Type B pancreatic cell (in vitro differentiated cells): ENCODE results near the gene RPS16. TPM values are rescaled to one million over a fixed set of nuclear protein-coding genes. Genes with fewer than 3 reads are reported as not detected.
A peak's percentile ranks its signal among the peaks of the same experiment; 100 is the strongest.

Experiments
- DNase-seq: peaks from one replicate; pipeline ENCODE4 v3.0.0; 2021; ENCODE audit warnings: mixed read lengths; ENCODE audit not compliant: unreplicated experiment; ENCODE audit errors: extremely low spot score
- H3K27ac Mint-ChIP-seq: 2 replicates; pipeline ENCODE4 v1.8.0; 2021; ENCODE audit warnings: mild to moderate bottlenecking, mixed read lengths
- H3K27me3 Mint-ChIP-seq: 2 replicates; pipeline ENCODE4 v1.8.0; 2021; ENCODE audit warnings: mixed read lengths
- H3K36me3 Mint-ChIP-seq: 2 replicates; pipeline ENCODE4 v1.8.0; 2021; ENCODE audit warnings: mixed read lengths
- H3K4me1 Mint-ChIP-seq: one replicate; pipeline ENCODE4 v1.8.0; 2021; ENCODE audit warnings: mixed read lengths; ENCODE audit not compliant: unreplicated experiment
- H3K4me3 Mint-ChIP-seq: 2 replicates; pipeline ENCODE4 v1.8.0; 2021; ENCODE audit warnings: mild to moderate bottlenecking, mixed read lengths
- H3K9me3 Mint-ChIP-seq: 2 replicates; pipeline ENCODE4 v1.8.0; 2021; ENCODE audit warnings: mixed read lengths
- CTCF ChIP-seq: fragments of 200-600 bp; sonication (generic); conservative IDR thresholded peaks from 2 replicates; pipeline ENCODE4 v1.5.0; 2021; ENCODE audit warnings: antibody characterized with exemption, mild to moderate bottlenecking
- total RNA-seq: library from RNA; stranded (reverse); gene quantifications from 2 replicates; pipeline ENCODE4 v1.2.1, GENCODE V29; 2021; ENCODE audit warnings: low replicate concordance

Gene RPS16
- total RNA-seq, 1 donor from 2014 or later, result 2,175 TPM

- H3K27me3 Mint-ChIP-seq, result no peaks in the 10 kb centered on the region
- no peaks in the 10 kb centered on the region for H3K9me3 Mint-ChIP-seq
- no peak for DNase-seq
- no peak overlapping the region for H3K27ac Mint-ChIP-seq
- H3K4me3 Mint-ChIP-seq, result no peak overlapping the region
- H3K36me3 Mint-ChIP-seq, result peaks cover 7% of the 10 kb centered on the region
- TF ChIP-seq CTCF, result no peak
- H3K4me1 Mint-ChIP-seq, result peaks cover 15% of the 10 kb centered on the region
Observed at GRCh38 chr19:39423258-39424086, 12.3 kb downstream of the RPS16 start.

DNA sequence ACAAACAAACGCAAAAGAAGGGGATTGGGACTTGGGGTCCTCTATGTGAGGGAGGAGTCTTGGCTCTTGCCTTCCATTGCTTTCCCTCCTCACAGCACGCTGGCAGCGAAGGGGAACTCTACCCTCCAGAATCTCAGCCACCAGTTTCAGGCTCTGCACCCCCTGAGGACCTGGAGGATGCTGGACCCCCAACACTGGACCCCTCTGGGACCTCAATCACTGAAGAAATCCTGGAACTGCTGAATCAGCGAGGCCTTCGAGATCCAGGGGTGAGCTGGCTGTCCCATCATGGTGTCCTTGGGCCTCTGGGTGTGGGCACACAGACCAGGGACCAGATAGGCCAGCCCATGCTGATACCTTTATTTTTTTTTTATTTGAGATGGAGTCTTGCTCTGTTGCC, 13.7 kb downstream of the RPS16 start:
- H3K27ac Mint-ChIP-seq, result no peak overlapping the region
- DNase-seq, result no peak
- TF ChIP-seq CTCF, result no peak
- H3K9me3 Mint-ChIP-seq, result no peaks in the 10 kb centered on the region
- peaks cover 7% of the 10 kb centered on the region for H3K36me3 Mint-ChIP-seq
- H3K27me3 Mint-ChIP-seq, result no peaks in the 10 kb centered on the region
- H3K4me3 Mint-ChIP-seq, result no peak overlapping the region
- peaks cover 10% of the 10 kb centered on the region for H3K4me1 Mint-ChIP-seq

GRCh38 chr19:39420769-39421168, 15.0 kb downstream of the RPS16 start:
- TF ChIP-seq CTCF, result no peak
- Mint-ChIP-seq H3K4me1 (peaks cover 2% of the 10 kb centered on the region), H3K27ac (no peak overlapping the region), H3K36me3 (peaks cover 3% of the 10 kb centered on the region), H3K4me3 (no peak overlapping the region), H3K9me3 (no peaks in the 10 kb centered on the region), H3K27me3 (no peaks in the 10 kb centered on the region)
- no peak for DNase-seq

DNA sequence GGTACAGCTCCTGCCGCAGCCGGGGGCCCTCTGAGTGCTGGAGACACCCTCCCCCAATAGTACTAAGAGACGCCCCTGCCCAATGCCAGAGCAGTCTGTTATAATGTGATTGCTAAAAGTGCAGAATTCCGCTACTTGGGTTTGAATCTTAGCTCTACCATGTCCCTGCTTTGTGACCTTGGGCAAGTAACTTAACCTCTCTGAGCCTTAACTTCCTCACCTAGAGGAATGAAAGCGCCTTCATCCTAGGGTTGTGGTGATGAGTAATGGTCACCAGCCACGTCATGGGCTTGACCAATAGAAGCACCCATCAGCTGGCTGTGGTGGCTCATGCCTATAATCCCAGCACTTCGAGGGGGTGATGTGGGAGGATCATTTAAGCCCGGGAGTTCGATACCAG, 16.7 kb downstream of the RPS16 start:
- no peak overlapping the region for H3K27ac Mint-ChIP-seq
- no peak for TF ChIP-seq CTCF
- no peak for DNase-seq
- no peaks in the 10 kb centered on the region for H3K27me3 Mint-ChIP-seq
- H3K36me3 Mint-ChIP-seq, result peaks cover 6% of the 10 kb centered on the region
- peaks cover 7% of the 10 kb centered on the region for H3K4me1 Mint-ChIP-seq
- H3K9me3 Mint-ChIP-seq, result no peaks in the 10 kb centered on the region
- H3K4me3 Mint-ChIP-seq, result no peak overlapping the region

- Mint-ChIP-seq H3K36me3 (peaks cover 7% of the 10 kb centered on the region), H3K27me3 (no peaks in the 10 kb centered on the region), H3K9me3 (no peaks in the 10 kb centered on the region), H3K4me3 (peak overlapping the region; percentile 60), H3K4me1 (peaks cover 9% of the 10 kb centered on the region), H3K27ac (no peak overlapping the region)
- no peak for TF ChIP-seq CTCF
- DNase-seq, result no peak
Observed at GRCh38 chr19:39417463-39418181, 18.1 kb downstream of the RPS16 start.
